GM19372 (cell line): ENCODE measurements around the gene TMIGD2.
"Not testable (repeated sequence)": the region's sequence is repeated elsewhere in the genome, so short reads cannot be mapped to it uniquely, and the experiment has no call there.

ENCODE experiments used
- ATAC-seq: cut with Tn5 transposase; IDR thresholded peaks from one replicate; pipeline ENCODE4 v1.9.1; 2021; ENCODE audit warnings: mild to moderate bottlenecking, low read depth, moderate library complexity; ENCODE audit not compliant: unreplicated experiment

Gene TMIGD2, protein sequence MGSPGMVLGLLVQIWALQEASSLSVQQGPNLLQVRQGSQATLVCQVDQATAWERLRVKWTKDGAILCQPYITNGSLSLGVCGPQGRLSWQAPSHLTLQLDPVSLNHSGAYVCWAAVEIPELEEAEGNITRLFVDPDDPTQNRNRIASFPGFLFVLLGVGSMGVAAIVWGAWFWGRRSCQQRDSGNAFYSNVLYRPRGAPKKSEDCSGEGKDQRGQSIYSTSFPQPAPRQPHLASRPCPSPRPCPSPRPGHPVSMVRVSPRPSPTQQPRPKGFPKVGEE

DNA sequence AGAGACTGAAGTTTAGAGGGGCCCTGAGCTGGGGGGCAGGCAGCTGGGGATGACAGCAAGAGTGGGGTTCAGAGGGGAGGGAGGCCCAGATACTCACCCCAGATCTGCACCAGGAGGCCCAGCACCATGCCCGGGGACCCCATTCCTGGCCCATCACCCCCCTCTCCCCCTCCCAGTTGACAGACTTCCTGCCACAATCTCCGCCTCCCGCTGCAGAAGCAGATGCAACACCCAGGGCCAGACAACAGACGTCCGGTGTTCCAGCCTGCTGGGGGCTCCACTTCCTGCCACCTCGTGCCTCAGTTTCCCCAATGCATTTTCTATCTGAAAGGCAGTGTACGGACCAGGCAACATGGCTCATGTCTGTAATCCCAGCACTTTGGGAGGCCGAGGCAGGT, at the start of gene TMIGD2:
TMIGD2 (minus strand) TSS at position 147 of the 398 bp plus-strand sequence; CDS start at position 143, 4 bp downstream.
- ATAC-seq = no peak

DNA sequence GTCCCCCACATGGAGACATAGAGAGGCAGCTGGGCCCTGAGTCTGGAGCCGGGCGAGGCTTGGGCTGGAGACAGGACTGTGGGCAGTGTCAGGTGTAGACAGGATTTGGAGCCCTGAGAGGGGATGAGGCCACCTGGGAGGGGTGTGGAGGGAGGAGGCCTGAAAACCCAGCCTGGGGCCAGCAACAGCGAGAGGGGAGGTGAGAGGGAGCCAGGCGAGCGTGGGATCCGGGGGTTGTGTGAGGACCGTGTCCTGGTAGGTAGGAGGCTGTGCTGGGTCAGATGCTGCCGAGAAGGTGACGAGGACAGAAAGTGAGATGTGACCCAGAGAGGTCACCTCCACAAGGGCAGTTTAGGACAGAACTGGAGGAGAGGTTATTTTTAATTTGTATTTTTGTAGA, 48.5 kb upstream of the TMIGD2 start:
- no peak for ATAC-seq

DNA sequence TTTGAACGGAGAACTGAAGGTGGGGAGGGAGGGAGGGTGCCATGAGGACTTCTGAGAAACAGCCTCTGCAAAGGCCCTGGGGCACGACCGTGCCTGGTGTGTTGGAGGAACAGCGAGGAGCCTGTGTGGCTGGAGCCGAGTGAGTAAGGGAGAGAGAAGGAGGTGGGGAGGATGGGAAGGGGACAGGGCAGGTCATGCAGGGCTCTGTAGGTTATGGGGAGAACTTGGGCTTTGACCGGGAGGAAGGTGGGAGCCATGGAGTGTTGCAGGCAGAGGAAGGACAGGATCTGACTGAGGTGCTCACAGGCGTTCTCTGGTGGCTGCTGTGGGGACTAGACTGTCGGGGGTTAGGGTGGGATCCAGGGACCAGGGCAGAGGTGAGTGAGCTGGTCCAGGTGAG, 47.9 kb upstream of the TMIGD2 start:
- no peak for ATAC-seq

DNA sequence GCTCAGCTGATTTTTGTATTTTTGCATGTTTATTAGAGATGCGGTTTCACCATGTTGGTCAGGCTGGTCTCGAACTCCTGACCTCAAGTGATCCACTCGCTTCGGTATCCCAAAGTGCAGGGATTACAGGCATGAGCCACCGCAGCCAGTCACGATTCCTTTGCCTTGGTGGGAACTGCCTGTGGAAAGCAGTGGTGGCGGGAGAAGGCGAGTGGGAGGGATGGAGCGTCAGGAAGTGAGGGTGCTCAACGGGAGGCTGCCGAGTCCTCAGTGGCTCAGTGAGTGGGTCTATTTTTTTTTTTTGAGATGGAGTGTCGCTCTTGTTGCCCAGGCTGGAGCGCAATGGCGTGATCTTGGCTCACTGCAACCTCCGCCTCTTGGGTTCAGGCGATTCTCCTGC, 47.0 kb upstream of the TMIGD2 start:
- ATAC-seq = not testable (repeated sequence)

DNA sequence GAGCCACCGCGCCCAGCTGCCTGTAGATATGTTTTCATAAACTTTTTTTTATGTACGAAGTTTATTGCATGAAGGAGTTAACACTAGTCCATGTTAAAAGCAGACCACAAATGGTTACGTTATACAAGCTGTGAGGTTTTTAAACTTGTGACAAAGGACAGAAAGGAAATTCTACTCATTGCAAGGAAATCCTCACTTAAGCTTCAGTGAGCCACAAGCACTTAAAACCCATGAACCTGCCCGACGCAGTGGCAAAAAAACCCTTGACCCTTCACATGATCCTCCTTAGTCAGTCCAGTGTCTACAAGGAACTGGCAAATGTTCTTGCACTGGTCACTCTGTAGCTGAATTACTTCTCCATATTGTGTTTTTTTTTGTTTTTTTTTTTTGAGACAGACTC, 45.3 kb upstream of the TMIGD2 start:
- ATAC-seq = no peak

DNA sequence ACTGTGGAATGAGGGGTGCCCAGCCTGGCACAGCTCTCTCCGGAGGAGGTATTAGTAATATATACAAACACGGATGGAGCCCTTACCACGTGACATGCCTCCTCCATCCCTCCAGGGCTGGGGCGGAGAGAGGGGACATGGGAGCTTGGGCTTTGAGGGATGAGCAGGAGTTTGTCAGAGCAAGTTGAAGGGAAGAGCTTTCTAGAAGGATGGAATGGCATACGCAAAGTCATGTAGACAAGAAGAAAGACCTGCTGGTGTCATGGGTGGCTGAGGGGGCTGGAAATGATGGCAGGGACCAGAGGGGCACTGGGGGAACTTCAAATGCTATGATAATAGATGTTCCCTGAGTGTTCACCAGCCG, 43.8 kb upstream of the TMIGD2 start:
- ATAC-seq = no peak

DNA sequence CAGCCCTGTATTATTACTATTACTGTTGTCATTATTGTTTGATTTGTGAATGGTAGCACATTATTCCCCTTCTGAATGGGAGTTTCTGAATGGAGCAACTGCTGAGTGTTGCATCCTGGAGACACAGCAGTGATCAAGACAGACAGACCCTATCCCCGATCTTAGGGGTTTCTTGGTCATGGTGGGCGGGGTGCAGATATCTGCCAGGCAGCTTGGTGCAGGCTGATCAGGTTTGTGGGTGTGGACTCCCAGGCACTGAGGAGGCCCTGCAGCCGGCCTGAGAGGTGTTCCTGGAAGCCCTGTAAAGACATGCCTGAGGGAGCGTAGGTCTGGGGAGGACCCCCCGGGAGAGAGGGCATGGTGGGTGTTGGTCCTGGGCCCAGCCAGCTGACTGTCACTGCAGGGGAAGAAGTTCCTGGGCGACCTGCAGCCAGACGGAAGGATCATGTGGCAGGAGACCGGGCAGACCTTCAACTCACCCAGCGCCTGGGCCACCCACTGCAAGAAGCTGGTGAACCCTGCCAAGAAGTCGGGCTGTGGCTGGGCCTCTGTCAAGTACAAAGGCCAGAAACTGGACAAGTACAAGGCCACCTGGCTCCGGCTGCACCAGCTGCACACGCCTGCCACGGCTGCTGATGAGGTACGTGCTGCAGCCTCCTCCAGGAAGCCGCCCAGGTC, 43.3 kb upstream of the TMIGD2 start:
- ATAC-seq = no peak

DNA sequence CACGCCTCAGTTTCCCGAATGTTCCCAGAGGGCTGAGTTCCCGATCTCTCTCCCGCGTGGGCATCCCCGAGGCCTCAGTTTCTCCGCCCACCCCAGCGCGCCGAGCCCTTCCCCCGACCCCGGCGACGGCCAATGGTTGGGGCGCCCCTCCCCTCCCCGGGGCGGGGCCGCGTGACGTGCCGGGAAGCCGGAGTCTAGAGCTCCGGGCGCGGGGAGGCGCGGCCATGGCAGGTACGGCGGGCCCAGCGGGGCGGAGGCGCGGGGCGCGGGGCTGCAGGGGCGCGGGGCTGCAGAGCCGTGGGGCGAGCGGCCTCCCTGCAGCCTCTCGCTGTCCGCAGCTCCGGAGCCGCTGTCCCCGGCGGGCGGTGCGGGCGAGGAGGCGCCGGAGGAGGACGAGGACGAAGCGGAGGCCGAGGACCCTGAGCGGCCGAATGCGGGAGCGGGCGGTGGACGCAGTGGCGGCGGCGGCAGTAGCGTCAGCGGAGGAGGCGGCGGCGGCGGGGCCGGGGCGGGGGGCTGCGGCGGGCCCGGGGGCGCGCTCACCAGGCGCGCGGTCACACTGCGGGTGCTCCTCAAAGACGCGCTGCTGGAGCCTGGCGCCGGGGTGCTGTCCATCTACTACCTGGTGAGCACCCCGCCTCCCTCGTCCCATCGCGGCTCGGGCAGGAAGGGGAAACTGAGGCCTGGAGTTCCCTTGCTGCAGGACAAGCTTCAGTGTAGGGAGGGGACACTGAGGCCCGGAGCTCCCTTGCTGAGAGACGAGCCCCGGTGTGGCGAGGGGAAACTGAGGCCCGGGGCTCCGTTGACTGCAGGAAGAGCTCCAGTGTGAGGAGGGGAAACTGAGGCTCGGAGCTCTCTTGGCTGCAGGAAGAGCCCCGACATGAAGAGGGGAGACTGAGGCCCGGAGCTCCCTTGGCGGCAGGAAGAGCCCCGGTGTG, 41.5 kb upstream of the TMIGD2 start, which contains the start of gene MPND:
MPND (plus strand) TSS at position 193 of the 938 bp plus-strand sequence; CDS start at position 225, 32 bp downstream.
- ATAC-seq = peak; percentile 51

DNA sequence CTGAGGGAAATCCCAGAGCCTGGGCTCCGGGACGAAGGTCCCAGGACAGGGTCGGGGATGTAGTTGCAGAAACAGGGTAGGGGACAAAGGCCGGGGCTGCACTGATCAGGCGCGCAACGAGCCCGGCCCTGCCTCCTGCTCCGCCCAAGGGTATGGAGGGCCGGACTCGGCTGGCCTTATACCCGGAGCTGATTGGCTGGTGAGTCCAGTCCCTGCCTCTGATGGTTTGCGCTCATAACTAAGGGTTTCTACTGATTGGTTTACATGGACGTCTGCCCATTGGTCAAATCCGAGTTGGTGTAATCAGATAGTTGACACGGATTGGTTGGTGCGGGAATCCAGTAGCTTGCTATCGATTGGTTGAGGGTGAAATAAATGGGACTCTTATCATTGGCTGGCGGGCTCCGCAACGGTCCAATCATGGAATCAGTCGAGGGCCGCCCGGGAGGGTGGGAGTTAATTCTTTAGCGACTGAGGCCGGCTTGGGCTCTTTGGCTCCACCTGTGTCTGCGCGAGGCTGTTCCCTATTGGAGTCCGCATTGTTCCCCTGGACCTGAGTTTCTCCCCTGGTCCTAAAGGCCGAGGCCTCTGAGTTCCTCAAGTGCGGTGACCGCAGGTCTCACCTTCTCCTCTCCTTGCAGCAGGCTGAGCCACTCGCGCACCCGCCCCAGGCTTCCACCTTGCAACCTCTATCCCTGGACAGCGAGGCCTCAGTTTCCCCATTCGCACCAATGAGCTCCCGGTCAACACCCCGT, 40.6 kb upstream of the TMIGD2 start:
- peak; percentile 78 for ATAC-seq

DNA sequence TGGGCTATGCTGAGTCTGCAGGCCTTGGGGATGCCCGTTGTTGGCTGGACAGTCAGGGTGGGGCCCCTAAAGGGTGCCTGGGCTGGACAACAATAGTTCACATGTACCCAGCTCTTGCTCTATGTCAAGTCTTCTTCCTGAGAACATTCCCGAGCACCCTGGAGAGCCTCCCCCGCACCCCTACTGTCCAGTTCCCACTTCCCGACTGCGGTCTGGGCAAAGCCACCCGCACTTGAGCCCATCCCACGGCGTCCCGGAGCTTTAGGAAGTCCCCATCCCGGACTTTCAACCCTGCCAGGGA, 40.1 kb upstream of the TMIGD2 start:
- no peak for ATAC-seq

DNA sequence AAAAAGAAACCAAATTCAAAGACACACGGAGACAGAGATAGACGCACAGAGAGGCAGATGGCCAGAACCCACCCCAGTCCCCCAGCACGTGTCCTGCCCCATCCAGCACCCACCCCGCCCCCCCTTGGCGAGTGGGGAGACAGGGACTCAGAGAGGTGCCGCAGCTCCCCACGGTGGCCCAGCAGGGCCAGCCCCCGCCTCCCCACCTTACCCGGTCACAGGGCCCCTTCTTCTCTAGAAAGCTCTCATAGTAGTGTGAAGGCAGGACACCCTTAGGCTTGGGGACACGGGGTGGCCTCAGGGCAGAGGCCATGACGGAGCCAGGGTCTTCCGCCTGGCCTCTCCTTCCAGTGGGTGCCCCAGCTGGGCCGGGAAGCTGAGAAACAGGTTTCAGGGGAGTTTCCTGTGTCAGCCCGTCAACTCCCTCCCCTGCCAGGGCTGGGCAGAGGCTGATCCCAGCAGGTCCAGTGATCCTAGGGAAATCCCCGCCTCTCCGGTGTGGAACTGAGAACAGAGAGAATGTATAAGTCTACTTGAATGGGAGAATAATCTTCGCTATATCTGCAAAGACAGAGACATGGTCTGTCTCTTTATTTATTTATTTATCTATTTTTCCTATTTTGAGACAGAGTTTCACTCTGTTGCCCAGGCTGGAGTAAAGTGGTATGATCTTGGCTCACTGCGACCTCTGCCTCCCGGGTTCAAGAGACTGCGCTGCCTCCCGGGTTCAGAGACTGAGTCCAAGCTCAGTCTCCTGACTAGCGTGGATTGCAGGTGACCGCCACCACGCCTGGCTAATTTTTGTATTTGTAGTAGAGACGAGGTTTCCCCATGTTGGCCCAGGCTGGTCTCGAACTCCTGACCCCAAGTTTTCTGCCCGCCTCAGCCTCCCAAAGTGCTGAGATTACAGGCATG, 36.5 kb upstream of the TMIGD2 start, which contains the start of gene STAP2:
STAP2 (minus strand) TSS at position 387 of the 915 bp plus-strand sequence; CDS start at position 313, 74 bp downstream.
- ATAC-seq = no peak

DNA sequence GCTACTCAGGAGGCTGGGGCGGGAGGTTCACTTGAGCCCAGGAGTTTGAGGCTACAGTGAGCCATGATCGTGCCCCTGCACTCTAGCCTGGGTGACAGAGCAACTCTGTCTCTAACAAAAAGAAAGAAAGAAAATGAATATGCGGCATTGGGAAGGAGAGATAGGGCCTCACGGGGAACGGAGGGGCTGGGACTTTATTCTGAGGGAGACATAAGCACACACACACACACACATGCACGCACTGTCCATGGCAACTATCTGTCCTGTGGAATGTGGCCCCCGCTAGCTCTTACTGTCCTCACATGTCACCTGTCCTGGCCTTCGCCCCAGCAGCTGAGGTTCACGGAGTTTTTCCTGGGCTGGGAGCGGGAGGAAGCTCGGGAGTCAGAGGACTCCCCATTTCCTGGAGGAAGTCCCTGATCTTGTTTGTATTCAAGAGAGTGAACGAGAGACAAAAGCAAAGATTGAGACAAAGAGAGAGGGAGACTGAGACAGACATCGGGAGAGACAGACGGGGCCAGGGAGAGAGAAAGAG, 35.8 kb upstream of the TMIGD2 start:
- ATAC-seq = no peak

DNA sequence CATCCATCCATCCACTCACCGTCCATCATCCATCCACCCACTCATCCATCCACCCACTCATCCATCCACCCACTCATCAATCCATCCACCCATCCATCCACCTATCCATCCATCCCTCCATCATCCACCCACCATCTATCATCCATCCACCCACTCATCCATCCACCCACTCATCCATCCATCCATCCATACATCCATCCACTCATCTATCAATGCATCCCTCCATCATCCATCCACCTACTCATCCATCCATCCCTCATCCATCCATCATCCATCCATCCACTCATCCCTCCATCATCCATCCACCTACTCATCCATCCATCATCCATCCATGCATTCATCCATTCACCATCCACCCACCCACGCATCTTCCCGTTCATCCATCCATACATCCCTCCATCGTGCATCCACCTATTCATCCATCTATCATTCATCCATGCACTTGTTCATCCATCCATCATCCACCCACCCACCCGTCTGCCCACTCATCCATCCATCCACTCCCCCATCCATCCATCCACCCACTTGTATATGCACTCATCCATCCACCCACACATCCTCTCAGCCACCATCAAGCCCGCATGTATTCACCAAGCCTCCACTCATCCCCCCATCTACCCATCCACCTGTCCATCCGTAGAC, 32.9 kb upstream of the TMIGD2 start:
- no peak for ATAC-seq

DNA sequence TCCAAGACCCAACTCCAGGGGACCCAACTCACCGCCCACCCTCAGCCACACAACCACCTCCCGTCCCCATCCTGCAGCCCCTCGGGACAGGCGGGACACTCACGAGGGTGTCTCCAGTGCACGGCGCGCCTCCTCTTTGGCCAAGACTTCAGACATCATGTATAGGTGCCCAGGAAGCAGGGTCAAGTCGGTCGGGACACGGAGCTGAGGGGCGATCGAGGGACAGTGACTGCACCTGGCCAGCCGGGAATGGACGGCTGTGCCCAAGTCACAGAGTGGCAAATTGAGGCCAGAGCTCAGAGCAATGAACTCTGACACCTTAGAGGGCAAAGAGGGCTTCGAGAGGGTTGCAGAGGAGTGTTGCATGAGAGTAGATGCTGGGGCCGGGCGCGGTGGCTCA, 27.7 kb upstream of the TMIGD2 start:
- no peak for ATAC-seq

DNA sequence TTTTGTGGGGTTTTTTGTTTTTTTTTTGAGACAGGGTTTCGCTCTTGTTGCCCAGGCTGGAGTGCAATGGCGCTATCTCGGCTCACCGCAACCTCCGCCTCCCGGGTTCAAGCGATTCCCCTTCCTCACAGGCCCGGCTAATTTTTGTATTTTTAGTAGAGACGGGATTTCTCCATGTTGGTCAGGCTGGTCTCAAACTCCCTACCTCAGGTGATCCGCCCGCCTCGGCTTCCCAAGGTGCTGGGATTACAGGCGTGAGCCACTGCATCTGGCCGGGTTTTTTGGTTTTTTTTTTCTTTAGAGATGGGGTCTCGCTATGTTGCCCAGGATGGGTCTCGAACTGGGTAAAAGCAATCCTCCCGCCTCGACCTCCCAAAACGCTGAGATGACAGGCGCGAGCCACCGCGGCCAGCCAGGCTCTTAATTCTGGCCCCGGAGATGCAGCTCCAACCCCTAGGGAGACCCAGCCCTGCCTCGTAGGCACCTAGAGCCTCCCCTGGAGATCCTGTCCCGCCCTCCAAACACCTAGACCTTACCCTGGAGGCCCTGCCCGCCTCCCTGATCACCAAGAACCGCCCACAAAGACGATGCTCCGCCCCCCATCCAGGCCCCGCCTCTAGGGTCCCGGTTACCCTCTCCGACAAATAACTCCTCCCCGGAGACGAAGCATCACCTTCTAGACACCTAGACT, 26.9 kb upstream of the TMIGD2 start:
- ATAC-seq = not testable (repeated sequence)

DNA sequence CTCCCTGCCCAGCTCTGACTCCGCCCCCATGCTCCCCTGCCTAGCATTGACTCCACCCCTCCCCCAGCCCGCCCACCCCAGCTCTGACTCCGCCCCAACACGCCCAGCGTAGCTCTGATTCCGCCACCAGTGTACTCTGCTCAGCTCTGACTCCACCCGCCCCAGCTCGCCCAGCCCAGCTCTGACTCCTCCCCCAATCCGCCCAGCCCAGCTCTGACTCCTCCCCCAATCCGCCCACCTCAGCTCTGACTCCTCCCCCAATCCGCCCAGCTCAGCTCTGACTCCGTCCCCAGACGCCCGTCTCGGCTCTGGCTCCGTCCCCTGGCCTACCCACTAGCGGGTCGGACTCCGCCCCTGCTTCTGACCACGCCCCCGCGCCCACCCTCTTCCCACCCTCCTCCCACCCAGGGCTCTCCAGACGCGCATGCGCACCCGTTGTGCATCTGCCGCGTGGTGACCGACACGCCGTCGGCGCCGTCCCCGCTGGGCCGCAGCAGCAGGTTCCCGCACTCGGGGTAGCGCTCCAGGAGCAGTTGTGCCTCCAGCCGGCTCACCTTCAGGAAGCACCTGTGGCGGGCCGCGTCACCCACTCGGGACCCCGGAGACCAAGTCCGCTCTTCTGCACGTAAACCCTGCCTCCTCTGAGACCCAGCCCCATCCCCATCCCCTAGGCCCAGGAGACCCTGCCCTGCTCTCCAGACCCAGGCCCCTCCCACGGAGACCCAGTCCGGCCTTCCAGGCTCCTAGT, 26.2 kb upstream of the TMIGD2 start:
- peak; percentile 71 for ATAC-seq

DNA sequence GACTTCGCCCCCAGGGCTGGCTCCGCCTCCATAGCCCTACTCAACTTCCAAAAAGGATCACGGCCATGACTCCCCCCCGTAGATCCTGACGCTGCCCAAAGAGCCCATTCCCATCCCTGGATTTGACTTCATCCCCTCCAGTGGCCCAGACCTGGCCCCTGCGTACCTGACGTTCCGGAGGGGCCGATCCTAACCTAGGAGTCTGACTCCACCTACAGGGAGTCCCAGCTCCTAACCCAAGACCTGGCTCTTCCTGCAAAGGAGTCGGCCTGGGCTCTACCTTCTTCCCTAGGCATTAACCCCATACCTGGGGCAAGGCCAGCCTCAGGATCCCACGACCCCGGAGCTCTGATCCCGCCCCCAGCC, 25.7 kb upstream of the TMIGD2 start:
- ATAC-seq = no peak
